WTC11 (cell line): ENCODE results near the gene MKI67. TPM values are rescaled to one million over a fixed set of nuclear protein-coding genes. Genes with fewer than 3 reads are reported as not detected.
A peak's percentile ranks its signal among the peaks of the same experiment; 100 is the strongest.

ENCODE experiments used
- ATAC-seq: fragments of 200-7000 bp; cut with Tn5 transposase; 2 replicates; pipeline ENCODE4 v1.10.0; 2021; ENCODE audit warnings: mild to moderate bottlenecking, moderate library complexity
- CTCF ChIA-PET: fragments of 300-600 bp; sonication (Branson Sonifier 250); formaldehyde crosslinking; loops from one replicate; lab custom pipeline; 2021; ENCODE audit warnings: antibody characterized with exemption; lab: Charles Lee
- POLR2A ChIA-PET: fragments of 350-600 bp; sonication (Branson Sonifier 250); formaldehyde crosslinking; loops from one replicate; lab custom pipeline; 2021; ENCODE audit warnings: antibody characterized with exemption; lab: Charles Lee
- DNase-seq: peaks from one replicate; pipeline ENCODE4 v3.0.0; 2021; ENCODE audit warnings: low spot score
- H3K27ac Mint-ChIP-seq: 2 replicates; pipeline ENCODE4 v1.8.0; 2021; ENCODE audit warnings: mixed read lengths
- H3K27me3 Mint-ChIP-seq: 2 replicates; pipeline ENCODE4 v1.8.0; 2021; ENCODE audit warnings: low read depth, mild to moderate bottlenecking, moderate library complexity, mixed read lengths
- H3K36me3 Mint-ChIP-seq: 2 replicates; pipeline ENCODE4 v1.8.0; 2021; ENCODE audit warnings: mixed read lengths
- H3K4me1 Mint-ChIP-seq: 2 replicates; pipeline ENCODE4 v1.8.0; 2022; ENCODE audit warnings: mixed read lengths
- H3K4me3 Mint-ChIP-seq: 2 replicates; pipeline ENCODE4 v1.8.0; 2021; ENCODE audit warnings: mild to moderate bottlenecking, moderate library complexity, mixed read lengths
- H3K9me3 Mint-ChIP-seq: 2 replicates; pipeline ENCODE4 v1.8.0; 2021; ENCODE audit warnings: mixed read lengths
- ATF1 ChIP-seq: sonication (generic); formaldehyde crosslinking; IDR thresholded peaks from 2 replicates; pipeline ENCODE4 v1.8.1; 2023; ENCODE audit warnings: mild to moderate bottlenecking, moderate library complexity, missing genetic modification reagents
- ERG ChIP-seq: fragments of 250-450 bp; sonication (Bioruptor Pico); IDR thresholded peaks from 2 replicates; pipeline ENCODE4 v1.8.0; 2021; ENCODE audit warnings: mild to moderate bottlenecking
- FOXP1 ChIP-seq: sonication (generic); formaldehyde crosslinking; IDR thresholded peaks from 2 replicates; pipeline ENCODE4 v1.8.0; 2022; ENCODE audit warnings: missing genetic modification reagents, mild to moderate bottlenecking, moderate library complexity, borderline replicate concordance
- FOXP4 ChIP-seq: sonication (generic); formaldehyde crosslinking; IDR thresholded peaks from 2 replicates; pipeline ENCODE4 v1.8.0; 2022; ENCODE audit warnings: mild to moderate bottlenecking, missing genetic modification reagents
- GABPB1 ChIP-seq: sonication (generic); formaldehyde crosslinking; IDR thresholded peaks from 2 replicates; pipeline ENCODE4 v1.8.1; 2023; ENCODE audit warnings: mild to moderate bottlenecking, missing genetic modification reagents
- IRF1 ChIP-seq: sonication (generic); formaldehyde crosslinking; IDR thresholded peaks from 2 replicates; pipeline ENCODE4 v1.8.0; 2023; ENCODE audit warnings: missing genetic modification reagents
- JUN ChIP-seq: sonication (generic); formaldehyde crosslinking; IDR thresholded peaks from 2 replicates; pipeline ENCODE4 v1.8.0; 2023; ENCODE audit warnings: mild to moderate bottlenecking, missing genetic modification reagents
- MAX ChIP-seq: sonication (generic); formaldehyde crosslinking; IDR thresholded peaks from 2 replicates; pipeline ENCODE4 v1.8.0; 2022; ENCODE audit warnings: mild to moderate bottlenecking, missing genetic modification reagents
- RELA ChIP-seq: sonication (generic); formaldehyde crosslinking; IDR thresholded peaks from 2 replicates; pipeline ENCODE4 v1.8.1; 2022; ENCODE audit warnings: missing genetic modification reagents, mild to moderate bottlenecking, borderline replicate concordance
- SP1 ChIP-seq: sonication (generic); formaldehyde crosslinking; conservative IDR thresholded peaks from 2 replicates; pipeline ENCODE4 v1.8.1; 2022; ENCODE audit warnings: missing genetic modification reagents
- TCF7 ChIP-seq: sonication (generic); formaldehyde crosslinking; IDR thresholded peaks from 2 replicates; pipeline ENCODE4 v1.8.0; 2022; ENCODE audit warnings: mild to moderate bottlenecking, low read depth, missing genetic modification reagents, moderate library complexity
- TP53 ChIP-seq: sonication (generic); formaldehyde crosslinking; IDR thresholded peaks from 2 replicates; pipeline ENCODE4 v1.8.1; 2023; ENCODE audit warnings: mild to moderate bottlenecking, missing genetic modification reagents
- ZNF532 ChIP-seq: fragments of 250-450 bp; sonication (Bioruptor Pico); IDR thresholded peaks from 2 replicates; pipeline ENCODE4 v1.9.0; 2021; ENCODE audit warnings: mild to moderate bottlenecking, borderline replicate concordance
- total RNA-seq: library from RNA; stranded (reverse); gene quantifications from 3 replicates; pipeline ENCODE4 v1.2.3, GENCODE V29; 2021
- TF ChIP-seq, protein P1 (sequence below): sonication (generic); formaldehyde crosslinking; IDR thresholded peaks from 2 replicates; pipeline ENCODE4 v1.8.0; 2022; ENCODE audit warnings: missing genetic modification reagents
- TF ChIP-seq, protein P2 (sequence below): sonication (generic); formaldehyde crosslinking; IDR thresholded peaks from 2 replicates; pipeline ENCODE4 v1.8.1; 2022; ENCODE audit warnings: low read depth, mild to moderate bottlenecking, moderate library complexity, missing genetic modification reagents, borderline replicate concordance
- TF ChIP-seq, protein P3 (sequence below): sonication (generic); formaldehyde crosslinking; conservative IDR thresholded peaks from 2 replicates; pipeline ENCODE4 v1.8.1; 2023; ENCODE audit warnings: mild to moderate bottlenecking, low read depth, missing genetic modification reagents, moderate library complexity
- TF ChIP-seq, protein P4 (sequence below): sonication (generic); formaldehyde crosslinking; IDR thresholded peaks from 2 replicates; pipeline ENCODE4 v1.8.0; 2022; ENCODE audit warnings: mild to moderate bottlenecking, missing genetic modification reagents

Gene MKI67
- total RNA-seq, 1 experiment from 2014 or later, result 118 TPM

GRCh38 chr10:128097783-128098182 lies 28.4 kb downstream of the MKI67 start (continued):
- TF ChIP-seq, protein P1, sequence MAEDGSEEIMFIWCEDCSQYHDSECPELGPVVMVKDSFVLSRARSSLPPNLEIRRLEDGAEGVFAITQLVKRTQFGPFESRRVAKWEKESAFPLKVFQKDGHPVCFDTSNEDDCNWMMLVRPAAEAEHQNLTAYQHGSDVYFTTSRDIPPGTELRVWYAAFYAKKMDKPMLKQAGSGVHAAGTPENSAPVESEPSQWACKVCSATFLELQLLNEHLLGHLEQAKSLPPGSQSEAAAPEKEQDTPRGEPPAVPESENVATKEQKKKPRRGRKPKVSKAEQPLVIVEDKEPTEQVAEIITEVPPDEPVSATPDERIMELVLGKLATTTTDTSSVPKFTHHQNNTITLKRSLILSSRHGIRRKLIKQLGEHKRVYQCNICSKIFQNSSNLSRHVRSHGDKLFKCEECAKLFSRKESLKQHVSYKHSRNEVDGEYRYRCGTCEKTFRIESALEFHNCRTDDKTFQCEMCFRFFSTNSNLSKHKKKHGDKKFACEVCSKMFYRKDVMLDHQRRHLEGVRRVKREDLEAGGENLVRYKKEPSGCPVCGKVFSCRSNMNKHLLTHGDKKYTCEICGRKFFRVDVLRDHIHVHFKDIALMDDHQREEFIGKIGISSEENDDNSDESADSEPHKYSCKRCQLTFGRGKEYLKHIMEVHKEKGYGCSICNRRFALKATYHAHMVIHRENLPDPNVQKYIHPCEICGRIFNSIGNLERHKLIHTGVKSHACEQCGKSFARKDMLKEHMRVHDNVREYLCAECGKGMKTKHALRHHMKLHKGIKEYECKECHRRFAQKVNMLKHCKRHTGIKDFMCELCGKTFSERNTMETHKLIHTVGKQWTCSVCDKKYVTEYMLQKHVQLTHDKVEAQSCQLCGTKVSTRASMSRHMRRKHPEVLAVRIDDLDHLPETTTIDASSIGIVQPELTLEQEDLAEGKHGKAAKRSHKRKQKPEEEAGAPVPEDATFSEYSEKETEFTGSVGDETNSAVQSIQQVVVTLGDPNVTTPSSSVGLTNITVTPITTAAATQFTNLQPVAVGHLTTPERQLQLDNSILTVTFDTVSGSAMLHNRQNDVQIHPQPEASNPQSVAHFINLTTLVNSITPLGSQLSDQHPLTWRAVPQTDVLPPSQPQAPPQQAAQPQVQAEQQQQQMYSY (CRISPR knock-in tag), result no peak
- TF ChIP-seq ATF1 (CRISPR knock-in tag), result no peak
- no peak for TF ChIP-seq FOXP1
- TF ChIP-seq GABPB1 (CRISPR knock-in tag), result no peak
- no peak for TF ChIP-seq JUN (CRISPR knock-in tag)
- TF ChIP-seq, protein P2, sequence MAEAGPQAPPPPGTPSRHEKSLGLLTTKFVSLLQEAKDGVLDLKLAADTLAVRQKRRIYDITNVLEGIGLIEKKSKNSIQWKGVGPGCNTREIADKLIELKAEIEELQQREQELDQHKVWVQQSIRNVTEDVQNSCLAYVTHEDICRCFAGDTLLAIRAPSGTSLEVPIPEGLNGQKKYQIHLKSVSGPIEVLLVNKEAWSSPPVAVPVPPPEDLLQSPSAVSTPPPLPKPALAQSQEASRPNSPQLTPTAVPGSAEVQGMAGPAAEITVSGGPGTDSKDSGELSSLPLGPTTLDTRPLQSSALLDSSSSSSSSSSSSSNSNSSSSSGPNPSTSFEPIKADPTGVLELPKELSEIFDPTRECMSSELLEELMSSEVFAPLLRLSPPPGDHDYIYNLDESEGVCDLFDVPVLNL (CRISPR knock-in tag), result no peak
- no peak for TF ChIP-seq FOXP4
- no peak for TF ChIP-seq RELA (CRISPR knock-in tag)

DNA sequence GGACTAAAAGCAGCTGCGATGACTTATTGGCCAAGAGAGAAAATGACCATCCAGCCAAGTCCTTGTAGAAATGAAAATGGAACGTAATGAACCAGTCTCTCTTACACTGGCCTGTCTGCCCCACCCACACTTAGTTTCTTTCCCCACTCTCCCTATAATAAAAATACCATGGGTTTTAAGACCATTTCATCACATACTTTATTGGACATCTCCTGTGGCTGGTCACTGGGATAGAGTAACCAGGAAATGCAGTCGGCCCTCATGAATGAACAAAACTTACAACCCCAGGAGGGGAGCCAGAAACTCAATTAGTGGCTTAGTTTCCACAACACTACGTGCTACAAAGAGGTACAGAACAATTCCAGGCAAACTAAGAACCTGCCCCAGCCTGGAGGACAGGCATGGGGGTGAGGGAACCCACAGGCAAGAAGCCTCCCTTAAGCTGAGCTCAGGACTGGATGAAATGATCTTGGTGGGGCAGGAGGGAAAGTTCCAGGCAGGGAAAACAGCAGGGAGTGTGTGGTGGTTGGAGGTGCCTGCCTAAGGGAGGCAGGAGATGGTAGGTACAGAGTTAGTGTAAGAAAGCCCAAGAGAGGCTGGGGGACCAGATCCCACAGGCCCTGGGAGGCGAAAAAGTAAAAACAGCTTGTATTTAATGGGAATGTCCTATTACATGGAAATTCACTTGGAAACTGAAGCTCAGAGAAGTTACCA lies 29.6 kb downstream of the MKI67 start:
- Mint-ChIP-seq H3K27ac (peak overlapping the region; percentile 42), H3K9me3 (no peaks in the 10 kb centered on the region), H3K4me1 (peaks cover 12% of the 10 kb centered on the region; the same call in 1 of the 2 replicates), H3K4me3 (no peak overlapping the region), H3K27me3 (no peaks in the 10 kb centered on the region), H3K36me3 (peaks cover 43% of the 10 kb centered on the region)
- DNase-seq, result no peak
- ChIA-PET CTCF (interaction anchor here (1.2 kb wide), 1 partner anchor 27 kb away, joined by 4 read pairs; no protein-coding TSS in a partner anchor), POLR2A (no interaction called here)
- ATAC-seq, result no peak
- TF ChIP-seq ERG (CRISPR knock-in tag) (no peak), MAX (CRISPR knock-in tag) (no peak), TCF7 (CRISPR knock-in tag) (no peak), ZNF532 (CRISPR knock-in tag) (no peak), TP53 (no peak), IRF1 (no peak), SP1 (CRISPR knock-in tag) (no peak)
- TF ChIP-seq, protein P3, sequence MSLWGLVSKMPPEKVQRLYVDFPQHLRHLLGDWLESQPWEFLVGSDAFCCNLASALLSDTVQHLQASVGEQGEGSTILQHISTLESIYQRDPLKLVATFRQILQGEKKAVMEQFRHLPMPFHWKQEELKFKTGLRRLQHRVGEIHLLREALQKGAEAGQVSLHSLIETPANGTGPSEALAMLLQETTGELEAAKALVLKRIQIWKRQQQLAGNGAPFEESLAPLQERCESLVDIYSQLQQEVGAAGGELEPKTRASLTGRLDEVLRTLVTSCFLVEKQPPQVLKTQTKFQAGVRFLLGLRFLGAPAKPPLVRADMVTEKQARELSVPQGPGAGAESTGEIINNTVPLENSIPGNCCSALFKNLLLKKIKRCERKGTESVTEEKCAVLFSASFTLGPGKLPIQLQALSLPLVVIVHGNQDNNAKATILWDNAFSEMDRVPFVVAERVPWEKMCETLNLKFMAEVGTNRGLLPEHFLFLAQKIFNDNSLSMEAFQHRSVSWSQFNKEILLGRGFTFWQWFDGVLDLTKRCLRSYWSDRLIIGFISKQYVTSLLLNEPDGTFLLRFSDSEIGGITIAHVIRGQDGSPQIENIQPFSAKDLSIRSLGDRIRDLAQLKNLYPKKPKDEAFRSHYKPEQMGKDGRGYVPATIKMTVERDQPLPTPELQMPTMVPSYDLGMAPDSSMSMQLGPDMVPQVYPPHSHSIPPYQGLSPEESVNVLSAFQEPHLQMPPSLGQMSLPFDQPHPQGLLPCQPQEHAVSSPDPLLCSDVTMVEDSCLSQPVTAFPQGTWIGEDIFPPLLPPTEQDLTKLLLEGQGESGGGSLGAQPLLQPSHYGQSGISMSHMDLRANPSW (CRISPR knock-in tag), result no peak
- TF ChIP-seq, protein P4, sequence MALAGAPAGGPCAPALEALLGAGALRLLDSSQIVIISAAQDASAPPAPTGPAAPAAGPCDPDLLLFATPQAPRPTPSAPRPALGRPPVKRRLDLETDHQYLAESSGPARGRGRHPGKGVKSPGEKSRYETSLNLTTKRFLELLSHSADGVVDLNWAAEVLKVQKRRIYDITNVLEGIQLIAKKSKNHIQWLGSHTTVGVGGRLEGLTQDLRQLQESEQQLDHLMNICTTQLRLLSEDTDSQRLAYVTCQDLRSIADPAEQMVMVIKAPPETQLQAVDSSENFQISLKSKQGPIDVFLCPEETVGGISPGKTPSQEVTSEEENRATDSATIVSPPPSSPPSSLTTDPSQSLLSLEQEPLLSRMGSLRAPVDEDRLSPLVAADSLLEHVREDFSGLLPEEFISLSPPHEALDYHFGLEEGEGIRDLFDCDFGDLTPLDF (CRISPR knock-in tag), result no peak
